ENCODE data around the gene LUC7L2.

DNA sequence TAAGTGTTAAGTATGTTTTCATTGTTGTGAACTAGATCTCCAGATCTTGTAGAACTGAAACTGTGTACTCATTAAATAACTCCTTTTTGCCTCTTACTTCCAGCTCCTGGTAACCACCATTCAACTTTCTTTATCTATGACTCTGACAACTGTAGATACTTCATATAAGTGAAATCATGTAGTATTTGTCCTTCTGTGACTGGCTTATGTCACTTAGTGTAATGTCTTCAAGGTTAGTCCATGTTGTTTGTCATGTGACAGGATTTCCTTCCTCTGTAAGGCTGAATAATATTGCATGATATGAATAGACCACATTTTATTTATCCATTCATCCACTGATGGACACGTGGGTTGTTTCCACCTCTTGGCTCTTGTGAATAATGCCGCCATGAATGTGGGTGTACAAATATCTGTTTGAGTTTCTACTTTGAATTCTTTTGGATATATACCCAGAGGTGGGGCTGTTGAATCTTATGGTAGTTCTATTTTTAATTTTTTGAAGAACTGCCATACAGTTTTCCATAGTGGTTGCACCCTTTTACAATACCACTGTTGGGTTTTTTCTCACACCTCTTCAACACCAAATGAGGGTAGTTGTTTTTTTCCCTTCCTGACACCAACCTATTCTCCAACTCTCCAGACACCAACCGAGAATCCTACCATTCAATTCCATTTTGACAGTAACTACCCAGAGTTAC lies 29.2 kb upstream of the LUC7L2 start:
- TF ChIP-seq POLR2A (IDR thresholded peaks at IDR 0.05; ENCODE audit: low read depth, low read length) (no peak), TAF1 (IDR thresholded peaks at IDR 0.05; ENCODE audit: borderline replicate concordance, low read depth, low read length) (no peak)
